PC-9 (cell line): ENCODE measurements around the gene EGLN1. TPM values are rescaled to one million over a fixed set of nuclear protein-coding genes. Genes with fewer than 3 reads are reported as not detected.

Experiments used
- BruUV-seq: library from RNA; stranded (reverse); fragments of 400-500 nt; replicated peaks from 2 replicates; lab custom pipeline; 2021; lab: Mats Ljungman, UMichigan
- CTCF ChIA-PET: fragments of 300-600 bp; sonication (Branson Sonifier 250); formaldehyde crosslinking; loops from one replicate; lab custom pipeline; 2022; ENCODE audit warnings: antibody characterized with exemption; lab: Charles Lee
- POLR2A ChIA-PET: fragments of 300-600 bp; sonication (Branson Sonifier 250); formaldehyde crosslinking; loops from one replicate; lab custom pipeline; 2022; ENCODE audit warnings: antibody characterized with exemption; ENCODE audit not compliant: unreplicated experiment; lab: Charles Lee
- DNase-seq, 2 experiments: peaks; one replicate each; pipeline versions ENCODE4 v3.0.0 to v3.0.0-alpha.2; 2015 to 2022; ENCODE audit warnings: mixed read lengths in 1 of 2
- H2AFZ ChIP-seq: fragments of 200-600 bp; sonication (generic); 2 replicates; pipeline ENCODE4 v1.8.1; 2017; ENCODE audit warnings: antibody characterized with exemption
- H3F3A ChIP-seq: fragments of 200-600 bp; sonication (generic); 2 replicates; pipeline ENCODE4 v1.8.1; 2017; ENCODE audit warnings: antibody characterized with exemption, mild to moderate bottlenecking, low read depth; ENCODE audit not compliant: insufficient read depth
- H3K27ac ChIP-seq: fragments of 200-600 bp; sonication (generic); 2 replicates; pipeline ENCODE4 v1.6.1; 2016; ENCODE audit warnings: mixed run types
- H3K27me3 ChIP-seq: fragments of 200-600 bp; sonication (generic); 2 replicates; pipeline ENCODE4 v1.6.1; 2016; ENCODE audit warnings: low read depth, mixed run types; ENCODE audit not compliant: insufficient read depth
- H3K36me3 ChIP-seq: fragments of 200-600 bp; sonication (generic); 2 replicates; pipeline ENCODE4 v1.6.1; 2016; ENCODE audit warnings: low read depth, mixed run types
- H3K4me1 ChIP-seq: fragments of 200-600 bp; sonication (generic); replicated peaks from 2 replicates; pipeline ENCODE4 v1.6.1; 2016; ENCODE audit warnings: mixed run types; ENCODE audit not compliant: insufficient read depth
- H3K4me2 ChIP-seq: fragments of 200-600 bp; sonication (generic); 2 replicates; pipeline ENCODE4 v1.6.1; 2017; ENCODE audit warnings: mixed run types
- H3K4me3 ChIP-seq: fragments of 200-600 bp; sonication (generic); 2 replicates; pipeline ENCODE4 v1.6.1; 2016; ENCODE audit warnings: mixed run types
- H3K79me2 ChIP-seq: fragments of 200-600 bp; sonication (generic); 2 replicates; pipeline ENCODE4 v1.6.1; 2017; ENCODE audit warnings: low read depth, mixed run types
- H3K9me2 ChIP-seq: fragments of 200-600 bp; sonication (generic); 2 replicates; pipeline ENCODE4 v1.8.1; 2017; ENCODE audit warnings: mild to moderate bottlenecking; ENCODE audit not compliant: insufficient read depth
- H3K9me3 ChIP-seq: fragments of 200-600 bp; sonication (generic); 2 replicates; pipeline ENCODE4 v1.8.1; 2016; ENCODE audit warnings: low read depth; ENCODE audit not compliant: insufficient read depth
- H4K20me1 ChIP-seq: fragments of 200-600 bp; sonication (generic); 2 replicates; pipeline ENCODE4 v1.8.1; 2017; ENCODE audit not compliant: insufficient read depth
- CTCF ChIP-seq: fragments of 200-600 bp; sonication (generic); conservative IDR thresholded peaks from 2 replicates; pipeline ENCODE4 v1.6.1; 2017; ENCODE audit warnings: mixed run types, antibody characterized with exemption, mild to moderate bottlenecking, moderate library complexity
- EZH2 ChIP-seq: fragments of 200-600 bp; sonication (generic); IDR thresholded peaks from 2 replicates; pipeline ENCODE4 v1.8.0; 2017; ENCODE audit warnings: antibody characterized with exemption, low read depth
- intact Hi-C: fragments of 100-400 bp; cut with micrococcal nuclease; formaldehyde crosslinking; loops from one replicate; pipeline ENCODE4 v1.10.0; 2022; ENCODE audit not compliant: unreplicated experiment
- total RNA-seq: library from RNA; stranded (reverse); gene quantifications from 2 replicates; pipeline ENCODE4 v1.2.3, GENCODE V29; 2021

The EGLN1 gene
- total RNA-seq, 1 experiment from 2014 or later, result 18.8 TPM

DNA sequence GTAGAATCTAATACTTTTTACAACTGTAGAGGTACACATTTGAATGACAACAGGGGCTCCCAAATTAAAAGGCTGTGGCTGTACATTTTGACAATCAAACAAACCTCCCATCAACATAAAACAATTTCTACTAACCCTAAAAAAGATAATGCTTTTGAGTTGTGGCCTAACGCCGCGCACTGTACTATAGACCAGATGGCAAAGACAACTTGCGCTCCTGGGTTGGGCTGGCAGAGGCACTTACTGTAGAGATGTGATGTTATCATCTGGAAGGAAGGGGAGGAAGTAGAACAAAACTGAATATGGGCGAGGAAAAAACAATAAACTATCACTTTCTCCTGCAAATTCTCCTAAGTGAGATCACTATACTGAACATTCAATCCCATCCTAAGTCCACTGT lies 57.9 kb downstream of the EGLN1 start:
- H3F3A ChIP-seq, result no peaks in the 10 kb centered on the region
- no peak overlapping the region for H3K4me3 ChIP-seq
- H4K20me1 ChIP-seq, result no peaks in the 10 kb centered on the region
- POLR2A ChIA-PET, result no interaction called here
- intact Hi-C loops, result no loop called here
- H3K27ac ChIP-seq, result no peak overlapping the region
- H3K4me1 ChIP-seq, result no peaks in the 10 kb centered on the region
- TF ChIP-seq EZH2, result no peak
- TF ChIP-seq CTCF, result no peak
- H3K79me2 ChIP-seq, result no peaks in the 10 kb centered on the region
- no peaks in the 10 kb centered on the region for H3K9me3 ChIP-seq
- H3K9me2 ChIP-seq, result no peaks in the 10 kb centered on the region
- H3K27me3 ChIP-seq, result no peaks in the 10 kb centered on the region
- no peak overlapping the region for H3K4me2 ChIP-seq
- CTCF ChIA-PET, result no interaction called here
- H2AFZ ChIP-seq, result no peak overlapping the region
- H3K36me3 ChIP-seq, result no peaks in the 10 kb centered on the region
- BruUV-seq, result no TSS peak
- no peak for DNase-seq

DNA sequence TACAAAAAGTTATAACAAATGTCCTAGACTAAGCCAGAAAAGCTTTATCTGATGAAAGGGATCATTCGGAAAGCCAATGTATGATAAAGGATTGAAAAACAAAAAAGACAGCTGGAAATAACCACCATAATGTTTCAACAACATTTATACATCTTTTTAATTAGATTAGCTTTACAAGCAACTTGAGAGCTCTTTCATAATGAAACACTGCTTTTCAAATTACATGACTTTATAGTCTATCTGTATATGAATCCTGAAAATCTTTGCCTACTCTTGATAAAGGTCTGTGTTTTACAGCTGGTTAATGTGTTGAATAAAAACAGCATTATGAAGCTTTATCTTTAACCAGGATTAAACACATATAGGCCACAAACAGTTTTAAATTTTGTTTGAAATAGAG lies 58.5 kb downstream of the EGLN1 start:
- Histone ChIP-seq H2AFZ (no peak overlapping the region), H3K27me3 (no peaks in the 10 kb centered on the region), H3K79me2 (no peaks in the 10 kb centered on the region), H4K20me1 (no peaks in the 10 kb centered on the region), H3K4me3 (no peak overlapping the region), H3F3A (no peaks in the 10 kb centered on the region), H3K4me1 (no peaks in the 10 kb centered on the region), H3K9me3 (no peaks in the 10 kb centered on the region), H3K4me2 (no peak overlapping the region), H3K36me3 (no peaks in the 10 kb centered on the region), H3K27ac (no peak overlapping the region), H3K9me2 (no peaks in the 10 kb centered on the region)
- POLR2A ChIA-PET, result no interaction called here
- BruUV-seq, result no TSS peak
- CTCF ChIA-PET, result no interaction called here
- DNase-seq, result no peak
- TF ChIP-seq CTCF (no peak), EZH2 (no peak)
- intact Hi-C loops, result no loop called here

DNA sequence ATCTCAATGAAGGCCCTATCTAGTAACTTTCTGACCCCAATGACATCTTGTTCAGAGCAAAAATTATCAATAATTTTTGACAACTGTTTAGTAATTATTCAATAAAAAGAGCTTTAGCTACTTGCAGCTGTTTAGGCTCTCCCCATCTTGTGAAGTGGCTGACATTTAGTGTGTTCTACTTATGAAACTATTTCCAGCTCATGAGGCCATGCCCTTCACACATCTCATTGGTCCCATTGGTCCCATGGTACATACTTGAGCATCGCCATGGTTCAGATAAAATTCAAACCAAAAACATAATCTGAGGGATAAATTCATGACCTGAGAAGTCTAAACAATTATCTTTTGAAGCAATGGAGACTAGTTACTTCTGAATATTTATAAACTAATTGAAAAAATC lies 59.8 kb downstream of the EGLN1 start:
- H3K36me3 ChIP-seq, result no peaks in the 10 kb centered on the region
- no peaks in the 10 kb centered on the region for H3K4me1 ChIP-seq
- ChIA-PET CTCF (no interaction called here), POLR2A (no interaction called here)
- no peaks in the 10 kb centered on the region for H3K27me3 ChIP-seq
- H2AFZ ChIP-seq, result no peak overlapping the region
- no peak overlapping the region for H3K4me3 ChIP-seq
- BruUV-seq, result no TSS peak
- no peak overlapping the region for H3K4me2 ChIP-seq
- no peak for TF ChIP-seq EZH2
- no peak for TF ChIP-seq CTCF
- no peak for DNase-seq
- no peaks in the 10 kb centered on the region for H4K20me1 ChIP-seq
- H3K27ac ChIP-seq, result no peak overlapping the region
- no peaks in the 10 kb centered on the region for H3K9me3 ChIP-seq
- no peaks in the 10 kb centered on the region for H3K79me2 ChIP-seq
- H3F3A ChIP-seq, result no peaks in the 10 kb centered on the region
- intact Hi-C loops, result no loop called here
- no peaks in the 10 kb centered on the region for H3K9me2 ChIP-seq
